Endothelial cell of umbilical vein (primary cell): Measurements from ENCODE around the gene ARHGEF5. TPM values are rescaled to one million over a fixed set of nuclear protein-coding genes. Genes with fewer than 3 reads are reported as not detected.

ENCODE experiments used
- BruUV-seq: library from RNA; stranded (reverse); fragments of 400-500 nt; replicated peaks from 2 replicates; lab custom pipeline; 2021; lab: Mats Ljungman, UMichigan
- CTCF ChIA-PET: fragments of 300-600, 350-600 bp; sonication (Branson Sonifier 250); formaldehyde crosslinking; loops from one replicate; lab custom pipeline; 2021; ENCODE audit warnings: antibody characterized with exemption, inconsistent platforms; lab: Charles Lee
- POLR2A ChIA-PET: fragments of 300-600, 350-600 bp; sonication (Branson Sonifier 250); formaldehyde crosslinking; loops from one replicate; lab custom pipeline; 2021; ENCODE audit warnings: antibody characterized with exemption, inconsistent platforms; lab: Charles Lee
- DNase-seq: peaks from one replicate; pipeline ENCODE4 v3.0.0-alpha.2; 2011; ENCODE audit warnings: low read depth, low spot score
- FAIRE-seq: peaks from 2 replicates; lab custom pipeline; 2011; peaks lifted over from hg19 to GRCh38; lab: Jason Lieb, UNC
- H2AFZ ChIP-seq: 2 replicates; pipeline ENCODE4 v1.6.0; 2012; ENCODE audit warnings: low read depth, low read length, control low read depth, inconsistent platforms
- H3K27ac ChIP-seq: 2 replicates; pipeline ENCODE4 v1.5.1; 2011; ENCODE audit warnings: low read depth, mild to moderate bottlenecking, control low read depth, low read length, moderate library complexity; ENCODE audit not compliant: insufficient read depth
- H3K27me3 ChIP-seq, 2 experiments: 2 replicates each; pipeline versions ENCODE4 v1.6.0 to v1.6.1; 2011; ENCODE audit warnings: low read length in 2 of 2, mixed read lengths in 1 of 2; ENCODE audit not compliant: control insufficient read depth in 2 of 2, insufficient read depth in 2 of 2
- H3K36me3 ChIP-seq, 2 experiments: 2 replicates in 1 of 2; 3 replicates in 1 of 2; pipeline ENCODE4 v1.5.1; 2011; ENCODE audit warnings: low read length in 2 of 2, mild to moderate bottlenecking in 1 of 2, moderate library complexity in 1 of 2; ENCODE audit not compliant: control insufficient read depth in 2 of 2, insufficient read depth in 2 of 2; ENCODE audit errors: extremely low read depth in 1 of 2
- H3K4me1 ChIP-seq: 3 replicates; pipeline ENCODE4 v1.5.1; 2011; ENCODE audit warnings: mild to moderate bottlenecking, low read length; ENCODE audit not compliant: control insufficient read depth, insufficient read depth; ENCODE audit errors: extremely low read depth
- H3K4me2 ChIP-seq: 2 replicates; pipeline ENCODE4 v1.6.1; 2011; ENCODE audit warnings: low read length, control low read depth, mixed read lengths; ENCODE audit not compliant: insufficient read depth
- H3K4me3 ChIP-seq, 3 experiments: fragments of 200-600 bp in 1 of 3; sonication (generic), shearing (Covaris generic) in 1 of 3; replicated peaks in 1 of 3; 2 replicates each; pipeline ENCODE4 v1.5.1; 2011 to 2016; ENCODE audit warnings: control low read depth in 3 of 3, low read length in 3 of 3, mild to moderate bottlenecking in 2 of 3, inconsistent platforms in 1 of 3, low read depth in 1 of 3, moderate library complexity in 1 of 3; ENCODE audit not compliant: insufficient read depth in 1 of 3
- H3K79me2 ChIP-seq: 2 replicates; pipeline ENCODE4 v1.6.0; 2012; ENCODE audit warnings: low read length, inconsistent platforms; ENCODE audit not compliant: control insufficient read depth, insufficient read depth
- H3K9ac ChIP-seq: replicated peaks from 2 replicates; pipeline ENCODE3; 2011; ENCODE audit warnings: low read length, control low read depth; ENCODE audit not compliant: insufficient read depth; ENCODE audit errors: extremely low read depth
- H3K9me1 ChIP-seq: replicated peaks from 3 replicates; pipeline ENCODE4 v1.6.0; 2011; ENCODE audit warnings: mild to moderate bottlenecking, low read length; ENCODE audit not compliant: control insufficient read depth, insufficient read depth; ENCODE audit errors: extremely low read depth
- H3K9me3 ChIP-seq: replicated peaks from 2 replicates; pipeline ENCODE4 v1.5.1; 2012; ENCODE audit warnings: low read length, inconsistent platforms; ENCODE audit not compliant: control insufficient read depth, insufficient read depth
- H4K20me1 ChIP-seq: replicated peaks from 2 replicates; pipeline ENCODE3; 2011; ENCODE audit warnings: mild to moderate bottlenecking, low read length; ENCODE audit not compliant: control insufficient read depth, insufficient read depth; ENCODE audit errors: extremely low read depth
- CTCF ChIP-seq, 2 donors: IDR thresholded peaks; 1 replicate in 1 of 2; 2 replicates in 1 of 2; pipeline ENCODE4 v1.5.1; 2011; ENCODE audit warnings: low read length in 2 of 2, mild to moderate bottlenecking in 2 of 2, moderate library complexity in 2 of 2, control low read depth in 1 of 2, inconsistent platforms in 1 of 2, low read depth in 1 of 2; ENCODE audit not compliant: insufficient read depth in 1 of 2; ENCODE audit errors: extremely low read depth in 1 of 2
- EZH2 ChIP-seq: IDR thresholded peaks from 2 replicates; pipeline ENCODE4 v1.6.1; 2012; ENCODE audit warnings: borderline replicate concordance, low read depth, mild to moderate bottlenecking, moderate library complexity, low read length, inconsistent platforms; ENCODE audit not compliant: severe bottlenecking
- FOS ChIP-seq: IDR thresholded peaks from 2 replicates; pipeline ENCODE4 v1.6.1; 2011; ENCODE audit warnings: mild to moderate bottlenecking, low read length, moderate library complexity, borderline replicate concordance; ENCODE audit not compliant: insufficient read depth
- GATA2 ChIP-seq: IDR thresholded peaks from 2 replicates; pipeline ENCODE4 v1.7.0; 2011; ENCODE audit warnings: low read depth, mild to moderate bottlenecking, moderate library complexity, mixed read lengths, low read length; ENCODE audit not compliant: insufficient read length, insufficient read depth
- JUN ChIP-seq: IDR thresholded peaks from 2 replicates; pipeline ENCODE4 v1.6.1; 2011; ENCODE audit warnings: borderline replicate concordance, low read depth; ENCODE audit not compliant: insufficient read length, insufficient read depth
- MAX ChIP-seq: IDR thresholded peaks from 2 replicates; pipeline ENCODE4 v1.6.1; 2011; ENCODE audit not compliant: insufficient read depth, insufficient read length
- MYC ChIP-seq: IDR thresholded peaks from one replicate; pipeline ENCODE4 v1.6.1; 2011; ENCODE audit warnings: mild to moderate bottlenecking, low read depth, low read length
- POLR2A ChIP-seq: IDR thresholded peaks from 2 replicates; pipeline ENCODE4 v1.6.1; 2012; ENCODE audit warnings: low read depth, mild to moderate bottlenecking, control low read depth, low read length
- POLR2AphosphoS5 ChIP-seq: IDR thresholded peaks from 2 replicates; pipeline ENCODE4 v1.6.1; 2012; ENCODE audit warnings: low read depth, mild to moderate bottlenecking, control low read depth, low read length, moderate library complexity; ENCODE audit not compliant: insufficient read depth
- dilution Hi-C: fragments of 300-500 bp; cut with MboI; formaldehyde crosslinking; loops from one replicate; pipeline ENCODE4 v1.15.0; 2019; ENCODE audit warnings: low sequenced_read_pairs; ENCODE audit not compliant: extremely low pct_ligation_motif_present
- intact Hi-C: fragments of 100-400 bp; cut with micrococcal nuclease; formaldehyde crosslinking; loops from one replicate; pipeline ENCODE4 v1.10.0; 2022
- polyA plus RNA-seq, 4 experiments: library from polyadenylated mRNA; depleted of rRNA in 3 of 4; stranded (reverse) in 3 of 4; unstranded in 1 of 4; fragments of >200 nt; gene quantifications; 2 replicates each; pipeline versions ENCODE4 v1.2.1 to v1.2.3, GENCODE V29; 2011 to 2012; ENCODE audit warnings: missing spikeins in 1 of 4
- total RNA-seq: library from RNA; stranded (reverse); gene quantifications from 2 replicates; pipeline ENCODE4 v1.2.3, GENCODE V29; 2021

Gene ARHGEF5
- total and polyA plus RNA-seq, 2 donors (not counting 3 experiments of a cell fraction or from before 2014, with no cell fraction given) = 1.1 to 1.5 TPM

- H4K20me1 ChIP-seq = no peaks in the 10 kb centered on the region
- no peak overlapping the region for H3K27ac ChIP-seq
- no peak overlapping the region for H2AFZ ChIP-seq
- H3K4me1 ChIP-seq = no peaks in the 10 kb centered on the region
- H3K27me3 ChIP-seq = no peaks in the 10 kb centered on the region
- intact Hi-C loops (loop anchor here (5.0 to 10.0 kb wide), 2 partner anchors 37 to 495 kb away; partner anchors contain the start of gene TCAF1), dilution Hi-C loops (no loop called here)
- DNase-seq (no peak), FAIRE-seq (no peak)
- ChIA-PET POLR2A (no interaction called here), CTCF (no interaction called here)
- BruUV-seq = no TSS peak
- H3K36me3 ChIP-seq = no peaks in the 10 kb centered on the region
- no peak for TF ChIP-seq CTCF (IDR thresholded peaks at IDR 0.05; ENCODE audit: extremely low read depth in 1 of 2, insufficient read depth in 1 of 2, low read depth in 1 of 2, low read length in 2 of 2)
- TF ChIP-seq EZH2 = no peak
- TF ChIP-seq MAX = no peak
- TF ChIP-seq GATA2 = no peak
- no peak for TF ChIP-seq POLR2AphosphoS5
- TF ChIP-seq MYC = no peak
- no peak for TF ChIP-seq POLR2A
- no peak for TF ChIP-seq JUN
- TF ChIP-seq FOS = no peak
- H3K9me1 ChIP-seq = no peaks in the 10 kb centered on the region
- no peak overlapping the region for H3K4me2 ChIP-seq
- H3K9me3 ChIP-seq = no peaks in the 10 kb centered on the region
- H3K79me2 ChIP-seq = no peaks in the 10 kb centered on the region
- H3K4me3 ChIP-seq = no peak overlapping the region
- H3K9ac ChIP-seq = no peak overlapping the region
These were observed 44.7 kb downstream of the ARHGEF5 start for GRCh38 chr7:144399946-144400345.
